A673 (cell line): ENCODE results near the gene GGPS1. TPM values are rescaled to one million over a fixed set of nuclear protein-coding genes. Genes with fewer than 3 reads are reported as not detected.

Source experiments
- BruUV-seq: library from RNA; stranded (reverse); fragments of 400-500 nt; replicated peaks from 2 replicates; lab custom pipeline; 2021; lab: Mats Ljungman, UMichigan
- CTCF ChIA-PET: fragments of 300-600 bp; sonication (Branson Sonifier 250); formaldehyde crosslinking; loops from one replicate; lab custom pipeline; 2022; ENCODE audit warnings: antibody characterized with exemption; lab: Charles Lee
- POLR2A ChIA-PET: fragments of 300-600 bp; sonication (Branson Sonifier 250); formaldehyde crosslinking; loops from one replicate; lab custom pipeline; 2022; ENCODE audit warnings: antibody characterized with exemption; ENCODE audit not compliant: low non-redundant PET; lab: Charles Lee
- DNase-seq: peaks from one replicate; pipeline ENCODE4 v3.0.0-alpha.2; 2015; ENCODE audit warnings: low spot score
- H3K27ac ChIP-seq: fragments of 200-600 bp; sonication (generic); 2 replicates; pipeline ENCODE4 v1.5.1; 2016; ENCODE audit warnings: mixed run types, low read depth, mild to moderate bottlenecking, mixed read lengths, antibody characterized with exemption, low read length; ENCODE audit not compliant: poor library complexity, severe bottlenecking
- H3K27me3 ChIP-seq: fragments of 200-600 bp; sonication (generic); replicated peaks from 2 replicates; pipeline ENCODE4 v1.6.1; 2017; ENCODE audit warnings: mixed run types, low read depth, mild to moderate bottlenecking, mixed read lengths, antibody characterized with exemption, low read length; ENCODE audit not compliant: insufficient read depth, poor library complexity
- H3K36me3 ChIP-seq: fragments of 200-600 bp; sonication (generic); 2 replicates; pipeline ENCODE4 v1.6.1; 2016; ENCODE audit warnings: mixed run types, mild to moderate bottlenecking, mixed read lengths, antibody characterized with exemption, low read length; ENCODE audit not compliant: insufficient read depth, poor library complexity, severe bottlenecking
- H3K4me1 ChIP-seq: fragments of 200-600 bp; sonication (generic); 2 replicates; pipeline ENCODE4 v1.6.1; 2017; ENCODE audit warnings: mixed run types, mild to moderate bottlenecking, mixed read lengths, antibody characterized with exemption, low read length; ENCODE audit not compliant: insufficient read depth, poor library complexity, severe bottlenecking
- H3K4me3 ChIP-seq: fragments of 200-600 bp; sonication (generic); 2 replicates; pipeline ENCODE4 v1.5.1; 2016; ENCODE audit warnings: low read depth, mixed run types, mild to moderate bottlenecking, mixed read lengths, low read length; ENCODE audit not compliant: poor library complexity, severe bottlenecking
- H3K9me3 ChIP-seq: fragments of 200-600 bp; sonication (generic); 2 replicates; pipeline ENCODE4 v1.6.1; 2016; ENCODE audit warnings: mixed run types, low read depth, mild to moderate bottlenecking, mixed read lengths, antibody characterized with exemption, low read length; ENCODE audit not compliant: poor library complexity, severe bottlenecking
- CTCF ChIP-seq: fragments of 300-800, 200-600 bp; sonication (generic); conservative IDR thresholded peaks from 2 replicates; pipeline ENCODE4 v1.5.1; 2017; ENCODE audit warnings: low read depth, mild to moderate bottlenecking, antibody characterized with exemption, low read length, moderate library complexity, mixed read lengths
- EZH2 ChIP-seq: fragments of 200-600 bp; sonication (generic); IDR thresholded peaks from 2 replicates; pipeline ENCODE4 v1.6.1; 2017; ENCODE audit warnings: borderline replicate concordance, low read depth, mild to moderate bottlenecking, mixed read lengths, antibody characterized with exemption, low read length; ENCODE audit not compliant: poor library complexity, severe bottlenecking
- intact Hi-C: fragments of 100-400 bp; cut with micrococcal nuclease; formaldehyde crosslinking; loops from one replicate; pipeline ENCODE4 v1.10.0; 2022; ENCODE audit not compliant: unreplicated experiment
- total RNA-seq: library from RNA; stranded (reverse); gene quantifications from 2 replicates; pipeline ENCODE4 v1.2.3, GENCODE V29; 2021

The GGPS1 gene
- total RNA-seq, 1 experiment from 2014 or later: 26.8 TPM

GRCh38 chr1:235325854-235326253, 2.5 kb upstream of the GGPS1 start:
- H3K27ac ChIP-seq: peak overlapping the region; percentile 86
- DNase-seq: no peak
- peak overlapping the region; percentile 83 for H3K4me3 ChIP-seq
- H3K27me3 ChIP-seq: no peaks in the 10 kb centered on the region
- TF ChIP-seq CTCF (no peak), EZH2 (no peak)
- H3K4me1 ChIP-seq: peaks cover 5% of the 10 kb centered on the region
- intact Hi-C loops: loop anchor here (10.0 kb wide), 1 partner anchor 71 kb away; no protein-coding TSS in a partner anchor
- BruUV-seq: TSS peak; percentile 43
- H3K36me3 ChIP-seq: no peaks in the 10 kb centered on the region
- POLR2A ChIA-PET: no interaction called here
- CTCF ChIA-PET: no interaction called here
- no peaks in the 10 kb centered on the region for H3K9me3 ChIP-seq

GRCh38 chr1:235326719-235327558, 1.4 kb upstream of the GGPS1 start:
- peaks cover 13% of the 10 kb centered on the region for H3K4me1 ChIP-seq
- peak overlapping the region; percentile 86 for H3K27ac ChIP-seq
- intact Hi-C loops: loop anchor here (10.0 kb wide), 1 partner anchor 72 kb away; no protein-coding TSS in a partner anchor
- H3K9me3 ChIP-seq: no peaks in the 10 kb centered on the region
- ChIA-PET POLR2A (no interaction called here), CTCF (no interaction called here)
- peak; percentile 10 for DNase-seq
- H3K36me3 ChIP-seq: no peaks in the 10 kb centered on the region
- no peaks in the 10 kb centered on the region for H3K27me3 ChIP-seq
- peak overlapping the region; percentile 83 for H3K4me3 ChIP-seq
- TF ChIP-seq EZH2 (no peak), CTCF (no peak)
- no TSS peak for BruUV-seq

GRCh38 chr1:235327559-235328270, 655 bp upstream of the GGPS1 start, which contains the start of gene ARID4B:
ARID4B (minus strand) TSS chr1:235328179; CDS start chr1:235326919, 1,260 bp downstream.
- Histone ChIP-seq H3K9me3 (no peaks in the 10 kb centered on the region), H3K27ac (peak within 1 kb of the TSS; percentile 92), H3K27me3 (no peaks in the 10 kb centered on the region), H3K4me1 (peaks cover 13% of the 10 kb centered on the region), H3K36me3 (no peaks in the 10 kb centered on the region), H3K4me3 (peak within 1 kb of the TSS; percentile 83)
- CTCF ChIA-PET: interaction anchor here (0.7 kb wide), 1 partner anchor 74 kb away, joined by 4 read pairs; no protein-coding TSS in a partner anchor
- POLR2A ChIA-PET: no interaction called here
- no TSS peak for BruUV-seq
- TF ChIP-seq CTCF: no peak
- no peak for TF ChIP-seq EZH2
- DNase-seq: no peak
- intact Hi-C loops: loop anchor here (10.0 kb wide), 1 partner anchor 73 kb away; no protein-coding TSS in a partner anchor
